ENCODE measurements around the gene TUBB6.

DNA sequence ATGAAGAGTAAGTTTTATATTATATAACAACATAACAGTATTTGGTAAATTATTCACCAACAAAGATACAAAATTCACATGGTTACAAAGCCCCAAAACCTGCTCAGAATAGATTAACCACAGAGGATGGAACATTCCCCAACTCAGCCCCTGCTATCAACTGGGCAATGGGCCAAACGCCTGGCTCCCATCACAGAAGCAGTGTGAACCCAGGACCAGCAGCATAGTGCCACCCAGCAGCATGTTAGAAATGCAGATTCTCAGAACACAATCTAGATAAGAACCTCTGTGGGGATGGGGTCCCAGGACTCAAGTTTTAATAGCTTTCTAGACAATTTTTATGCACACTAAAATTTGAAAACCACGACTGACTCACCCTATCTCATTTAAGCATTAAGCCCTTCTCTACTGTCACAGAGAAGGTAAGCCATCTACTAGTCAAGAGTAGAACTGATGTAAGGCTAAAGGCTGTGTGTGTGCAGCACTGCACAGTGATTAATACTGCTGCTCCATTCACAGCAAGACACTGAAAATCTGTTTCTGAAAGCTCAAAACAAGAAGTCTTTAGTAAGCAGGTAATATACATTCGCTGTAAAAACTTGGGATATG lies 53.8 kb downstream of the TUBB6 start:
- TF ChIP-seq ZNF335 (tag by site-specific recombination; conservative IDR thresholded peaks at IDR 0.05) (no peak), CTCF (tag by site-specific recombination; IDR thresholded peaks at IDR 0.05) (no peak), ZNF274 (IDR thresholded peaks at IDR 0.05; ENCODE audit: low read length) (no peak), ZNF274 (tag by site-specific recombination; IDR thresholded peaks at IDR 0.05; ENCODE audit: borderline replicate concordance) (no peak), PRDM10 (tag by site-specific recombination; IDR thresholded peaks at IDR 0.05) (0 out of 2 replicates have a peak, but pooled peaks have one; percentile 31), ZNF350 (tag by site-specific recombination; IDR thresholded peaks at IDR 0.05) (no peak), ZNF660 (tag by site-specific recombination; IDR thresholded peaks at IDR 0.05) (no peak), YY1 (tag by site-specific recombination; IDR thresholded peaks at IDR 0.05) (no peak), ZNF174 (tag by site-specific recombination; IDR thresholded peaks at IDR 0.05) (no peak), ZNF76 (tag by site-specific recombination; IDR thresholded peaks at IDR 0.05; ENCODE audit: borderline replicate concordance, low read depth) (no peak), ZBTB48 (tag by site-specific recombination; IDR thresholded peaks at IDR 0.05) (no peak), ZNF292 (tag by site-specific recombination; IDR thresholded peaks at IDR 0.05; ENCODE audit: borderline replicate concordance, low read depth) (no peak), ZBTB11 (tag by site-specific recombination; conservative IDR thresholded peaks at IDR 0.05; ENCODE audit: low read depth) (no peak), INSM2 (tag by site-specific recombination; IDR thresholded peaks at IDR 0.05) (no peak), SCRT2 (tag by site-specific recombination; IDR thresholded peaks at IDR 0.05) (no peak)
